OCI-LY3 (cell line): Measurements from ENCODE around the gene PPM1A.

Experiments
- EZH2phosphoT487 ChIP-seq: fragments of 200-600 bp; shearing (Covaris generic); IDR thresholded peaks from 2 replicates; pipeline ENCODE4 v1.6.1; 2018; ENCODE audit warnings: antibody characterized with exemption, mixed run types, low read depth
- TF ChIP-seq, protein P1 (sequence below): fragments of 200-600, 300-600 bp; sonication (generic); IDR thresholded peaks from 2 replicates; pipeline ENCODE4 v1.5.1; 2014; ENCODE audit warnings: antibody characterized with exemption, low read length, low read depth

DNA sequence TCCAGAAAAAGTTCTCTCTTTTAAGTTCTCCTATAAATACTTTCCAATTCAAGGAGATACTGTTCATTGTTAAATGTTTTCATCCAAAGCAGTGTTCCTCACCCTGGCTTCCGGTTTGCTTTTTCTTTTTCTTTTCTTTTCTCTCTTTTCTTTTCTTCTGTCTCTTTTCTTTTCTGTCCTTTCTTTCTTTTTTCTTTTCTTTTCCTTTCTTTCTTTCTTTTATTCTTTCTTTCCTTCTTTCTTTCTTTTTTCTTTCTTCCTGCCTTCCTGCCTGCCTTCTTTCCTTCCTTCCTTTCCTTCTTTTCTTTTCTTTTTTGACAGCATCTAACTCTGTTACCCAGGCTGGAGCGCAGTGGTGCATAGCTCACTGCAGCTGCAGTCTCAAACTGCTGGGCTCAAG, 75.8 kb downstream of the PPM1A start:
- TF ChIP-seq, protein P1, sequence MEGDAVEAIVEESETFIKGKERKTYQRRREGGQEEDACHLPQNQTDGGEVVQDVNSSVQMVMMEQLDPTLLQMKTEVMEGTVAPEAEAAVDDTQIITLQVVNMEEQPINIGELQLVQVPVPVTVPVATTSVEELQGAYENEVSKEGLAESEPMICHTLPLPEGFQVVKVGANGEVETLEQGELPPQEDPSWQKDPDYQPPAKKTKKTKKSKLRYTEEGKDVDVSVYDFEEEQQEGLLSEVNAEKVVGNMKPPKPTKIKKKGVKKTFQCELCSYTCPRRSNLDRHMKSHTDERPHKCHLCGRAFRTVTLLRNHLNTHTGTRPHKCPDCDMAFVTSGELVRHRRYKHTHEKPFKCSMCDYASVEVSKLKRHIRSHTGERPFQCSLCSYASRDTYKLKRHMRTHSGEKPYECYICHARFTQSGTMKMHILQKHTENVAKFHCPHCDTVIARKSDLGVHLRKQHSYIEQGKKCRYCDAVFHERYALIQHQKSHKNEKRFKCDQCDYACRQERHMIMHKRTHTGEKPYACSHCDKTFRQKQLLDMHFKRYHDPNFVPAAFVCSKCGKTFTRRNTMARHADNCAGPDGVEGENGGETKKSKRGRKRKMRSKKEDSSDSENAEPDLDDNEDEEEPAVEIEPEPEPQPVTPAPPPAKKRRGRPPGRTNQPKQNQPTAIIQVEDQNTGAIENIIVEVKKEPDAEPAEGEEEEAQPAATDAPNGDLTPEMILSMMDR, result no peak
- TF ChIP-seq EZH2phosphoT487, result no peak
